Endodermal cell (in vitro differentiated cells): ENCODE measurements around the gene ARF3. TPM values are rescaled to one million over a fixed set of nuclear protein-coding genes. Genes with fewer than 3 reads are reported as not detected.

ENCODE experiments used
- DNase-seq: peaks from one replicate; pipeline ENCODE4 v3.0.0-alpha.2; 2017
- H3K27ac ChIP-seq: 2 replicates; pipeline ENCODE4 v1.5.1; 2013; ENCODE audit warnings: mild to moderate bottlenecking, low read depth, low read length, moderate library complexity
- H3K27me3 ChIP-seq: 2 replicates; pipeline ENCODE4 v1.6.1; 2013; ENCODE audit warnings: mild to moderate bottlenecking, low read length, moderate library complexity; ENCODE audit not compliant: insufficient read depth, control insufficient read depth, poor library complexity, severe bottlenecking
- H3K36me3 ChIP-seq: 2 replicates; pipeline ENCODE4 v1.7.0; 2013; ENCODE audit warnings: mild to moderate bottlenecking, low read length, moderate library complexity; ENCODE audit not compliant: control insufficient read depth, insufficient read depth
- H3K4me1 ChIP-seq: one replicate; pipeline ENCODE4 v1.7.0; 2013; ENCODE audit warnings: low read length; ENCODE audit not compliant: control insufficient read depth, insufficient read depth
- H3K4me3 ChIP-seq: 2 replicates; pipeline ENCODE4 v1.5.1; 2013; ENCODE audit warnings: mild to moderate bottlenecking, low read length, moderate library complexity
- H3K9ac ChIP-seq: 2 replicates; pipeline ENCODE4 v1.6.1; 2013; ENCODE audit warnings: mild to moderate bottlenecking, low read length, moderate library complexity; ENCODE audit not compliant: poor library complexity, severe bottlenecking; ENCODE audit errors: extremely low read depth
- H3K9me3 ChIP-seq: 2 replicates; pipeline ENCODE4 v1.6.1; 2013; ENCODE audit warnings: mild to moderate bottlenecking, low read length, moderate library complexity; ENCODE audit not compliant: control insufficient read depth
- H3K27ac Mint-ChIP-seq: 2 replicates; pipeline ENCODE4 v1.8.0; 2020; ENCODE audit warnings: mixed read lengths
- H3K27me3 Mint-ChIP-seq: 2 replicates; pipeline ENCODE4 v1.8.0; 2021; ENCODE audit warnings: mild to moderate bottlenecking, mixed read lengths; ENCODE audit not compliant: insufficient read depth
- H3K36me3 Mint-ChIP-seq: 2 replicates; pipeline ENCODE4 v1.8.0; 2020; ENCODE audit warnings: low read depth, mixed read lengths
- H3K4me1 Mint-ChIP-seq: 2 replicates; pipeline ENCODE4 v1.8.0; 2020; ENCODE audit warnings: mixed read lengths
- H3K4me3 Mint-ChIP-seq: 2 replicates; pipeline ENCODE4 v1.8.0; 2020; ENCODE audit warnings: mild to moderate bottlenecking, moderate library complexity, mixed read lengths
- H3K9me3 Mint-ChIP-seq: 2 replicates; pipeline ENCODE4 v1.8.0; 2020; ENCODE audit warnings: mild to moderate bottlenecking, mixed read lengths
- WGBS, 2 experiments: methylation state at CpG; one replicate each; pipeline versions ENCODE4 v1.1.5 to v1.1.7; 2013; ENCODE audit warnings: missing lambda C conversion rate in 2 of 2, mixed read lengths in 1 of 2; ENCODE audit not compliant: insufficient coverage in 1 of 2, insufficient read length in 1 of 2; 5-methylcytosine and 5-hydroxymethylcytosine counted together
- long read RNA-seq, 4 experiments: library from polyadenylated mRNA in 2 of 4; library from RNA in 1 of 4; library from capped mRNA in 1 of 4; stranded (forward) in 3 of 4; unstranded in 1 of 4; transcript quantifications; one replicate each; pipeline ENCODE4 v2.0.0, GENCODE V29; 2020 to 2021; ENCODE audit warnings: inconsistent platforms in 1 of 4
- polyA plus RNA-seq, 2 experiments: library from polyadenylated mRNA; stranded (reverse); fragments of 50-300 nt; gene quantifications; one replicate each; pipeline ENCODE4 v1.2.3, GENCODE V29; 2013
- total RNA-seq, 2 donors: library from RNA; stranded (reverse); fragmentation: NEBNext Ultra II Directional in 1 of 2; extraction: Animal tissue kit (Norgen Biotek cat#: 25700) in 1 of 2; gene quantifications; 2 replicates in 1 of 2; 3 replicates in 1 of 2; pipeline ENCODE4 v1.2.1, GENCODE V29; 2021
- TF ChIP-seq, protein P1 (sequence below): fragments of 200-600 bp; sonication (generic); conservative IDR thresholded peaks from 2 replicates; pipeline ENCODE4 v1.5.0; 2021; ENCODE audit warnings: antibody characterized with exemption, mild to moderate bottlenecking

Gene ARF3
- 100 to 1,000 TPM; 237 to 288 TPM for total RNA-seq
- 112 TPM for polyA plus RNA-seq (2013, experiment 1 of 2)
- 102 TPM for polyA plus RNA-seq (2013, experiment 2 of 2)
- long read RNA-seq, experiment 1, full-length matches to known transcripts: 31 of 67 reads
- long read RNA-seq, experiment 1, partial matches to known transcripts: 2 of 67 reads
- long read RNA-seq, experiment 1, other reads (novel, unspliced or antisense): 34 of 67 reads
- long read RNA-seq, experiment 2, full-length matches to known transcripts: 192 of 252 reads
- long read RNA-seq, experiment 2, partial matches to known transcripts: 10 of 252 reads
- long read RNA-seq, experiment 2, other reads (novel, unspliced or antisense): 50 of 252 reads
- long read RNA-seq, experiment 3, full-length matches to known transcripts: 64 of 100 reads
- long read RNA-seq, experiment 3, partial matches to known transcripts: 2 of 100 reads
- long read RNA-seq, experiment 3, other reads (novel, unspliced or antisense): 34 of 100 reads
- long read RNA-seq, experiment 4, full-length matches to known transcripts: 114 of 202 reads
- long read RNA-seq, experiment 4, partial matches to known transcripts: 3 of 202 reads
- long read RNA-seq, experiment 4, other reads (novel, unspliced or antisense): 85 of 202 reads

DNA sequence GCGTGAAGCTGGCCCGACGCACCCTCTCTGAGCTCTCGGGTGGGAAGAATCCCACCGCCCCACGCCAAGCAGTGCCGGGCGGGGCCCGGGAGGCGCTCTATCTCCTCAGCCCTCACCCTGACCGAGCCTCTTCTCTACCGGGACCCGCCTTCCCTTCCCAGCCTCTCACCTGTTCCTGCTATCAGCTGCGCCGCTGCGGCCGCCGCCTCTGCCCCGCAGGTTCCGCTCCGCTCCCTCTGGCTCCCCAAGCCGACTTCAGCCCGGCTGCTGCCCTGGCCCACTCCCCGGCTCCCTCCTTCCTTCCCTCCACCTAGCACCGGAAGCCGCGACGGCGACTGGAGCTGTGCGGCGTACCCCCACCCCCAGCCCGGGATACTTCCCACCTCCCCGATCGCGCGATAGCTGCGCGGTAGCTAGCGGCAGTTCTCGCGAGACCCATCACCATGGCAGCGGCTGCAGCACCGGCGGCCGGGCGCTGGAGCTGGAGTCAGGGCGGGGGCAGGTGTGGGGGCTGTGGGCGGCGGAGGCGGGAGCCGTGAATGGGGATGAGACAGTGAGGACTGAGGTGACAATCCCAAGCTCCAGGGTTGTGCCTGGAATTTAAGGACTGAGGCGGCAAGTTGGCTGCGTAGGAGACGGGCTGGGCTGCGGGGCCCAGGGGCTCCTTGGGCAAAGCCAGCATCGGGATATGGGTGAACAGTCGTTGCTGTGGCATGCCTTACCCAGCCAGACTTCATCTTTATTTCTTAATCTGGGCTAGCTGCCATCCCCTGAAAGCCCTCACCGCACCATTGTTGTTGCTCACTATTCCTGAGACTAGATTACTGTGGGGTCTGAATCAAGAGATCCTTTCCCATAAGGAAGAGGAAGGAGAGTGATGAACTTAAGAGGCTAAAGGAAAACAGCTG, at the start of gene ARF3:
TSS of gene ARF3 (minus strand) at position 347 of the 908 bp plus-strand sequence. CDS start 16,392 bp downstream, outside the sequence.
- H3K27me3 ChIP-seq: no peaks in the 10 kb centered on the region
- peak within 1 kb of the TSS; percentile 80 for H3K9ac ChIP-seq
- 0 to 2% methylated on average over 15 to 58 of the region's 58 CpGs for whole genome bisulfite sequencing, 2 experiments
- peak within 1 kb of the TSS; percentile 98 for H3K4me3 Mint-ChIP-seq
- H3K4me1 ChIP-seq: peaks cover 5% of the 10 kb centered on the region
- peak within 1 kb of the TSS; percentile 97 for H3K27ac Mint-ChIP-seq
- peaks cover 17% of the 10 kb centered on the region for H3K4me1 Mint-ChIP-seq
- peaks cover 34% of the 10 kb centered on the region for H3K36me3 ChIP-seq
- peak within 1 kb of the TSS; percentile 50 for H3K27ac ChIP-seq
- H3K9me3 Mint-ChIP-seq: no peaks in the 10 kb centered on the region
- peak within 1 kb of the TSS; percentile 96 for H3K4me3 ChIP-seq
- peak; percentile 100 for DNase-seq
- TF ChIP-seq, protein P1, sequence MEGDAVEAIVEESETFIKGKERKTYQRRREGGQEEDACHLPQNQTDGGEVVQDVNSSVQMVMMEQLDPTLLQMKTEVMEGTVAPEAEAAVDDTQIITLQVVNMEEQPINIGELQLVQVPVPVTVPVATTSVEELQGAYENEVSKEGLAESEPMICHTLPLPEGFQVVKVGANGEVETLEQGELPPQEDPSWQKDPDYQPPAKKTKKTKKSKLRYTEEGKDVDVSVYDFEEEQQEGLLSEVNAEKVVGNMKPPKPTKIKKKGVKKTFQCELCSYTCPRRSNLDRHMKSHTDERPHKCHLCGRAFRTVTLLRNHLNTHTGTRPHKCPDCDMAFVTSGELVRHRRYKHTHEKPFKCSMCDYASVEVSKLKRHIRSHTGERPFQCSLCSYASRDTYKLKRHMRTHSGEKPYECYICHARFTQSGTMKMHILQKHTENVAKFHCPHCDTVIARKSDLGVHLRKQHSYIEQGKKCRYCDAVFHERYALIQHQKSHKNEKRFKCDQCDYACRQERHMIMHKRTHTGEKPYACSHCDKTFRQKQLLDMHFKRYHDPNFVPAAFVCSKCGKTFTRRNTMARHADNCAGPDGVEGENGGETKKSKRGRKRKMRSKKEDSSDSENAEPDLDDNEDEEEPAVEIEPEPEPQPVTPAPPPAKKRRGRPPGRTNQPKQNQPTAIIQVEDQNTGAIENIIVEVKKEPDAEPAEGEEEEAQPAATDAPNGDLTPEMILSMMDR: peak; percentile 11
- H3K9me3 ChIP-seq: no peaks in the 10 kb centered on the region
- H3K27me3 Mint-ChIP-seq: peaks cover 5% of the 10 kb centered on the region
- H3K36me3 Mint-ChIP-seq: peaks cover 27% of the 10 kb centered on the region

DNA sequence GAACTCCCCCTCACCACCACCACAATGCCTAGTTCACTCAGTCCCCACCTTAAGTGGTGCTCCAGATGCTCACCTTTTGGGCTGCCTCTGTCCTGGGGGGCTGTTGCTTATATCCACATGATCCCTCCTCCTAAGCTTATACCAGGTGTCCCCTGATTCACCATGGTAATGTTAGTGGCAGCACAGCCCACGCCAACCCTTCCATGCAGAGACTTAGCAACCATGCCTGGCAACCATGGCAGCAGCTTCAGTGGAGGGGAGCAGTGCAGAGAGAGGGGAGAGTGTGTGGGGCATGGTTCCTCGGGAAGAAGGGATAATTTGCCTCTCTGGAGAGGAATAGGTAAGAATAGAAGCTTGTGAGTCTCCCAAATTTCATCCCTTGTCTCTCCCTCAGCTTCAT, 43.1 kb upstream of the ARF3 start:
- TF ChIP-seq, protein P1: no peak
- Histone ChIP-seq H3K9ac (no peak overlapping the region), H3K9me3 (no peaks in the 10 kb centered on the region), H3K27me3 (peaks cover 60% of the 10 kb centered on the region), H3K27ac (no peak overlapping the region), H3K4me3 (no peak overlapping the region), H3K4me1 (peaks cover 7% of the 10 kb centered on the region), H3K36me3 (peaks cover 7% of the 10 kb centered on the region)
- Mint-ChIP-seq H3K4me3 (no peak overlapping the region), H3K27ac (no peak overlapping the region), H3K27me3 (peaks cover 58% of the 10 kb centered on the region), H3K36me3 (peaks cover 13% of the 10 kb centered on the region), H3K9me3 (no peaks in the 10 kb centered on the region), H3K4me1 (peaks cover 10% of the 10 kb centered on the region)
- 86% methylated on average over 2 of the region's 2 CpGs; no CpG with 5 or more reads in 1 of the 2 experiments for WGBS, 2 experiments
- DNase-seq: no peak
